Peyer's patch (tissue), 4 donors: ENCODE data around the gene EHD4.

Experiments
- CTCF ChIP-seq, 6 experiments: fragments of 450-650 bp in 4 of 6; fragments of 200-600 bp in 2 of 6; sonication (generic) in 1 of 6; IDR thresholded peaks; one replicate each; pipeline ENCODE4 v1.5.1; 2017 to 2019; ENCODE audit warnings: antibody characterized with exemption in 6 of 6, mild to moderate bottlenecking in 3 of 6, moderate library complexity in 1 of 6
- POLR2A ChIP-seq, 2 donors: fragments of 450-650 bp; IDR thresholded peaks; one replicate each; pipeline ENCODE4 v1.5.1; 2017; ENCODE audit warnings: antibody characterized with exemption in 2 of 2, mild to moderate bottlenecking in 2 of 2, moderate library complexity in 2 of 2

GRCh38 chr15:41944313-41944940, 27.9 kb downstream of the EHD4 start:
- TF ChIP-seq CTCF (IDR thresholded peaks at IDR 0.05) (no peak), POLR2A (IDR thresholded peaks at IDR 0.05) (no peak)
